ENCODE results near the gene NTN4.

The NTN4 gene

DNA sequence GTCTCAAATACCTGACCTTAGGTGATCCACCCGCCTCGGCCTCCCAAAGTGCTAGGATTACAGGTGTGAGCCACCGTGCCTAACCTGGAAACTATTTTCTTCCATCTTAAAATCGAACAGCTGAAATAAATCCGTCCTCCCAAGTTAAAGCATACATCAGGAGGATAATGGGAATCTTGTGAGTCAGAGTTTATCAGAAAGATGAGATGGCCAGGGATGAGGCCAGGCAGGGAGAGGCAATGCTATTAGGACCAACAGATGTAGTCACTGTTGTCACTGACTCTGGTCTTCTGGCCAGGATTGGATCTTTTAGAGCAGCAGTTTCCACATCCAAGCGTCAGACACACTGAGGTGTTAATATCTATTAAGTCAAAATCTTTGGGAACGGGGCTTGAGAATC lies 177.5 kb downstream of the NTN4 start:
- TF ChIP-seq, protein P1, sequence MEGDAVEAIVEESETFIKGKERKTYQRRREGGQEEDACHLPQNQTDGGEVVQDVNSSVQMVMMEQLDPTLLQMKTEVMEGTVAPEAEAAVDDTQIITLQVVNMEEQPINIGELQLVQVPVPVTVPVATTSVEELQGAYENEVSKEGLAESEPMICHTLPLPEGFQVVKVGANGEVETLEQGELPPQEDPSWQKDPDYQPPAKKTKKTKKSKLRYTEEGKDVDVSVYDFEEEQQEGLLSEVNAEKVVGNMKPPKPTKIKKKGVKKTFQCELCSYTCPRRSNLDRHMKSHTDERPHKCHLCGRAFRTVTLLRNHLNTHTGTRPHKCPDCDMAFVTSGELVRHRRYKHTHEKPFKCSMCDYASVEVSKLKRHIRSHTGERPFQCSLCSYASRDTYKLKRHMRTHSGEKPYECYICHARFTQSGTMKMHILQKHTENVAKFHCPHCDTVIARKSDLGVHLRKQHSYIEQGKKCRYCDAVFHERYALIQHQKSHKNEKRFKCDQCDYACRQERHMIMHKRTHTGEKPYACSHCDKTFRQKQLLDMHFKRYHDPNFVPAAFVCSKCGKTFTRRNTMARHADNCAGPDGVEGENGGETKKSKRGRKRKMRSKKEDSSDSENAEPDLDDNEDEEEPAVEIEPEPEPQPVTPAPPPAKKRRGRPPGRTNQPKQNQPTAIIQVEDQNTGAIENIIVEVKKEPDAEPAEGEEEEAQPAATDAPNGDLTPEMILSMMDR (IDR thresholded peaks at IDR 0.05; ENCODE audit: low read depth, low read length, missing control alignments) = no peak
- H3K4me3 ChIP-seq (replicated peaks; ENCODE audit: low read depth, low read length) = no peak overlapping the region
- no peak for DNase-seq (ENCODE audit: extremely low read depth, low read depth)

GRCh38 chr12:95611676-95612309 lies 178.8 kb downstream of the NTN4 start:
- no peak overlapping the region for H3K4me3 ChIP-seq (replicated peaks; ENCODE audit: low read depth, low read length)
- DNase-seq (ENCODE audit: extremely low read depth, low read depth) = no peak
- TF ChIP-seq, protein P1 (IDR thresholded peaks at IDR 0.05; ENCODE audit: low read depth, low read length, missing control alignments) = no peak

DNA sequence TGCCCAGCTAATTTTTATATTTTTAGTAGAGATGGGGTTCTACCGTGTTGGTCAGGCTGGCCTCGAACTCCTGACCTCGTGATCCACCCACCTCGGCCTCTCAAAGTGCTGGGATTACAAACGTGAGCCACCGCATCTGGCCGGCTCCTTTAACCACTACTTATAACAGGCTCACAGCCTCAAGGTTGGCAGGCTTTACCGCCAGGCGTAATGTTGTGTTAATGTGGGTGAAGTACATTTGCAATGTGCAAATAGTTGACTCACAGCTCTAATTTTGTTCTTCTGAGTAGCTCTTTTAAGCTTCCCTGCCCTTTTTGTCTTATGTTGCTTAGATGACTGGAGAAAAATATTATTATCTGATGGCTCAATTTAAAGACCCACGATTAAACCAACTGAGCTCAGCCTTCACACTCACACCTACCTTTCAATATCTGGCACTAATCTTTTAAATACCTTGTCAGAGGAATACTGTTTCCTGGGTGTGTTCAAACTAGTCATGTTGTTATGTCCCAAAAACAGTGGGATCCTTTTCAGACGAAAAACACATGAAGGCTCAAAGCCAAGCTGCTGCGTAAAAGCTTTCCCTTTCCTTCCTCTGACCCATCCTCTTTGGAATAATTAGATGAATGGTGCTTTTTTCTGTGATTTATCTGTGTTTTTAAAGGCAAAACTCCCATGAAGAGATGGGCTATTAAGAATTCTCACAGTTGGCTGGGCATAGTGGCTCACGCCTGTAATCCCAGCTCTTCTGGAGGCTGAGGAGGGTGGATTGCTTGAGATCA lies 182.1 kb downstream of the NTN4 start:
- TF ChIP-seq, protein P1 (IDR thresholded peaks at IDR 0.05; ENCODE audit: low read depth, low read length, missing control alignments) = no peak
- H3K4me3 ChIP-seq (replicated peaks; ENCODE audit: low read depth, low read length) = no peak overlapping the region
- DNase-seq (ENCODE audit: extremely low read depth, low read depth) = no peak

All from HFF-Myc (cell line).